Fibroblast of skin of scalp (primary cell): Measurements from ENCODE around the gene C11orf16.
"Not testable (repeated sequence)": the region's sequence is repeated elsewhere in the genome, so short reads cannot be mapped to it uniquely, and the experiment has no call there.

Source experiments
- DNase-seq: peaks from one replicate; pipeline ENCODE4 v3.0.0-alpha.2; 2013

The C11orf16 gene

GRCh38 chr11:8886322-8886721 is 46.4 kb downstream of the C11orf16 start:
- no peak for DNase-seq

DNA sequence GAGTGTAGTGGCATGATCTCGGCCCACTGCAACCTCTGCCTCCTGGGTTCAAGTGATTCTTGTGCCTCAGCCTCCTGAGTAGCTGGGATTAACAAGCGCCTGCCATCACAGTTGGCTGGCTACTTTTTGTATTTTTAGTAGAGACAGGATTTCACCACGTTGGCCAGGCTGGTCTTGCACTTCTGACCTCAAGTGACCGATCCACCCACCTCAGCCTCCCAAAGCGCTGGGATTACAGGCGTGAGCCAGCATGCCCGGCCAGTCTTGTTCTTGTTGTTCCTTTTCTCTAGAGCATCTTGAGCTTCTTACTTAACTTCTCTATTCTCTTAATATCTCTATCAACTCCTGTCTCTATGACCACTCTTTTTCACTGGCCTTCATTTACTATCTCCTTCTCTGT is 51.2 kb downstream of the C11orf16 start:
- not testable (repeated sequence) for DNase-seq

GRCh38 chr11:8878771-8879170 is 54.0 kb downstream of the C11orf16 start:
- no peak for DNase-seq

- DNase-seq: no peak
Measured at GRCh38 chr11:8873741-8874405, 58.9 kb downstream of the C11orf16 start.

DNA sequence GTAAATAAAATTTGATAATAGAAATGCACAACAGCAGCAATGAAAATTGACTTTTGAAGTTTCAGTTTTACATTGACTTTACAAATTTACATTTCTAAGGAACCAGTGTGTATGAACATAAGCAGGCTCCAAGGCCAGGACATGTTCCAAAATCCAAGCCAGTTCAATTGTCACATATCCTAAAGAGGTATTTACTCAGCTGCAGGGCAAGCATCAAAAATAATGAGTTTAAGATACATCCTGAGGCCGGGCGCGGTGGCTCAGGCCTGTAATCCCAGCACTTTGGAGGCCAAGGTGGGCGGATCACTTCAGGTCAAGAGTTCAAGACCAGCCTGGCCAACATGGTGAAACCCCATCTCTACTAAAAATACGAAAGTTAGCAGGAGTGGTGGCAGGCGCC is 60.8 kb downstream of the C11orf16 start:
- DNase-seq: no peak

- peak; percentile 98 for DNase-seq
Measured at GRCh38 chr11:8871171-8871775, 61.5 kb downstream of the C11orf16 start.

- peak; percentile 80 for DNase-seq
Measured at GRCh38 chr11:8870411-8871170, 62.2 kb downstream of the C11orf16 start.
